ENCODE data around the gene SLC9A1. TPM values are rescaled to one million over a fixed set of nuclear protein-coding genes. Genes with fewer than 3 reads are reported as not detected.

SLC9A1 gene
- polyA plus RNA-seq, 3 donors, result 19.4 to 28.0 (median 24.0) TPM

DNA sequence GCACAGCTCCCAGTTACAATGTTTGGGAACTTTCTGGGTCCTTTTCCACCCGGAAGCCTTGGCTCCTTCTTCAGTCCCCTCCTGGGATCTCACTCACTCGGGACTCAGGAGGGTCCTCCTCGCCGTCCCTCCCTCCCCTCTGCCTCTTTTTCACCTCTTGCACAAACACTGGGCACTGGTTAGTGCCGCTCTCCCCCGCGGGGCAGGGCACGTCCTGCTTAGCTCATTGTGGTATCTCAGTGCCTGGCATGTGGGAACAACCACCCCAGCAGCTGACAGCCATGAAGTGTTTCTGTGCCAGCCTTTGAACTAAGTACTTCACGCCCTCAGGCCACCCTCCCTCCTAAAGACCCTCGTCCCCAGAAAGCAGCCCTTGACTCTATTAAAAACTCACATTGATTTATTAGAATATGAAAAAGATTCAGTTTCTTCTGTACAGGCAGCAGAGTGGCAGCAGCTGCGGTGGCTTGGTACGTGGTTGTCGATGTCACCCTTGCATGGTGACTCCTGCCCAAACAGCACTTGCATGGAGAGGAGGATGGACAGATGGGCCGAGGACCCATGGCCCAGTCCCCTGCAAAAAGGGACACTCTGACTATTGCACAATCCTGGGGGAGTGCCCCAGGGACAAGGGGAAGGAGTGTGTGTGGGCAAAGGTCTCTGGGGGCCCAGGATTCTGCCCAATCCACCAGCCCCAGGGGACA lies 56.3 kb downstream of the SLC9A1 start:
- no peak for DNase-seq (ENCODE audit: extremely low read depth in 1 of 11, low read depth in 9 of 11, low spot score in 4 of 11)

DNA sequence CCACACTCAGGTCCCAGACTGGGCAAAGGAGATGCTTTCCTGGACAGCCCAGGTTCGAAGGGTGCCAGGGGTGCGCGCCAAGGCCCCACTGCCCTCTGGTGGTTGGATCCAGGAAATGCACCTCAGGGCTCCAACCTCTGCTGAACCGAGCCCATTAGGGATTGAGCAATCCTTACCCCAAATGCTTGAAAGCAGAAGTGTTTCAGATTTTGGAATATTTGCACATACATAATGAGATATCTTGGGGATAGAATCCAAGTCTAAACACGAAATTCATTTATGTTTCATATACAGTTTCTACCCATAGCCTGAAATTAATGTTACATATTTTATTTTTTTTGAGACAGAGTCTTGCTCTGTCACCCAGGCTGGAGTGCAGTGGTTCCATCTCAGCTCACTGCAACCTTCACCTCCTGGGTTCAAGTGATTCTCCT lies 57.4 kb downstream of the SLC9A1 start:
- DNase-seq (ENCODE audit: extremely low read depth in 1 of 11, low read depth in 9 of 11, low spot score in 4 of 11), result peak in 5 of 11 donors; percentile 27 to 60 (median 52)

DNA sequence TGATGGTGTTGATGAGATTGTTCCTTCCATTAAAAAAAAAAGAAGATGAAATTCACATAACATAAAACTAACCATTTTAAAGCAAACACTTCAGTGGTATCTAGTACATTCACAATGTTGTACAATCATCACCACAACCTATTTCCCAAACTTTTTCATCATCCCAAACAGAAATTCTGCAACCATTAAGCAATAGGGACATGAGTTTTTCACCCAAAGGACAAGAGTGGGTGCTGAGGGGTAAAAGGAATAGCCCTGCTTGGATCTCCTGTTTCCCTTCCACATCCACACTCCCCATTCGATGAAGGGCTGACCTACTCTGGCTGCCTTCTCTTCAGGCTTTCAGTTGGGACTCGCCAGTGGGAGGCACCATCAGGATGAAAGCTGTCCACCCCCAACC lies 59.3 kb downstream of the SLC9A1 start:
- DNase-seq (ENCODE audit: extremely low read depth in 1 of 11, low read depth in 9 of 11, low spot score in 4 of 11), result no peak

DNA sequence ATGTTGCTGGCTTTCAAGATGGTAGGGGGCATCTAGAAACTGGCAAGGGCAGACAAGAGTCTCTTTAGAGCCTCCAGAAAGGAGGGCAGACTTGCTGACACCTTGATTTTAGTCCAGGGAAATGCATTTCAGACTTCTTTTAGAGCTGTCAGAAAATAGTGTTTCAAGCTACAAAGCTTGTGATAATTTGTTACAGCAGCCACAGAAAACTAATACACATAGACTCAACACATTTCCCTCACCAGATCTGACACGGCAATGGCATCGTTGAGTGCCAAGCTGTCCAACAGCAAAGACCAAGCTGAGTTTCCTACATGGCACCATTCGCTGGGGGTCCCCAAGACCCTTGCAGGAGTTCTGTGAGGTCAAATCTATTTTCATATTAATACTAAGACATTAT lies 62.0 kb downstream of the SLC9A1 start:
- DNase-seq (ENCODE audit: extremely low read depth in 1 of 11, low read depth in 9 of 11, low spot score in 4 of 11), result no peak

DNA sequence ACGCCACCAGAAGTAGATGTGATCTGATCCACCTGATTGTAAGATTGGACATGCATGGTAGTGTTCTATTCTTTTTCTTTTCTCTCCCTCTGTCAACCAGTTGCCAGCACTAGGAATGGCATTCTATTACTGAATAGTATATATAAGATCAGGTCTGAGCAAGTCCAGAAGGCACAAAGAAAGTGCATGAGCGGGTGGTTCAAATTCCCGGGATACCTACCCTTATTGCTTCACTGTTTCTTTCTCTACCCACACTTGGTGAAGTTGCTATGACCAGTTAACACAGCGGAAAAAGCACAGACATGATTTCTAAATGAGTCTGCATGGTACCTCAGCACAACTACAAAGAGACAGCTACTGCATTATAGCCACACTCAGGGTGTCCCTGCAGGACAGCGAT lies 64.0 kb downstream of the SLC9A1 start:
- no peak for DNase-seq (ENCODE audit: extremely low read depth in 1 of 11, low read depth in 9 of 11, low spot score in 4 of 11)

DNA sequence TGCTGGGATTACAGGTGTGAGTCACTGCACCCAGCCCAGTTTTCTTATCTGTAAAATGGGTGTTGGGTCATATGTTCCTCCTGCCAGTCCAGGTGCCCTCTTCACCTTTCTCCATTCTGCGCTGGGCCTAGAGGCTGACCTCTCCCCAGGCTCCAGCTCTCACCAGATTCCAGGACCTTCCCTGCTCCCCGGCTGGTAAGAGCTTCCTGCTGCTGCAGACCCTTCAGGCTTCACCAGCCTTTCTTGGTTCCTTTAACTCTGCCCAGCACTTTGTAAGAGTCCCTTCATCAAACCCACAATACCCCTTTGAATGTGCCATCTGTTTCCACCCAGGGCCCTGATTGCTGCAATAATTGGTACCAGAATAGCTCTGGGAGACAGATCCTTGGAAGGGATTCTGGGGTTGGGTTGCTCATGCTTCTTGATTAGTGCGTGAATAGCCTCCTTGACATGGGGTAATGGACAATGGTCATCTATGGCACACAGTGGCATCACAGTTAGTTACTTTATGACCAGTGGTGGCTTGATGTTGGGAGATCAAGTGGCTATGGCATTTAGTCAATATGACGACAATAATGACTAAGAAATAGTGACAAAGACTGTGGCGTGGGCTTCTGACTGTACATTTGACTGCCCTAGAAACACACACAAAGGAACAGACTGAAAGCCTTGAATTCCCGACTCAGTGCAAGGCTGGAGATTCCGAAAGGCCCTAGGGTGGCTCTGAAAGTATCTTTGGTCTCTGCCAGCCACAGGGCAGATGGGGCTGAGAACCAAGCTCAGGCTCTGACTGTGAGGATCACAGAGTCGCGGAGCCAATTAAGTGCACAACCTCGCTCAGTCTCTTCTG lies 67.3 kb downstream of the SLC9A1 start:
- no peak for DNase-seq (ENCODE audit: extremely low read depth in 1 of 11, low read depth in 9 of 11, low spot score in 4 of 11)

DNA sequence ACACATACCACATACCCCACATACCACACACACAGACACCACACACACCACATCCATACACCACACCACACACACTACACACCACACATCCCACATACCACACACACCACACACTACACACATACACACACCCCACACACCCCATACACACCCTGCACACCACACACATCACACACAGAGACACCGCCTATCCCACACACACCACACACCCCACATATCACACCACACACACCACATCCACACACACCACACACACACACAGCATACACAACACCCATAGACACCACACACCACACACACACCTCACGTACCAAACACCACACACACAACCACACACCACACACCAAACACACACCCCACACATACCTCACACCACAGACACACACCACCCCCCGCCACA lies 68.3 kb downstream of the SLC9A1 start:
- no peak for DNase-seq (ENCODE audit: extremely low read depth in 1 of 11, low read depth in 9 of 11, low spot score in 4 of 11)

DNA sequence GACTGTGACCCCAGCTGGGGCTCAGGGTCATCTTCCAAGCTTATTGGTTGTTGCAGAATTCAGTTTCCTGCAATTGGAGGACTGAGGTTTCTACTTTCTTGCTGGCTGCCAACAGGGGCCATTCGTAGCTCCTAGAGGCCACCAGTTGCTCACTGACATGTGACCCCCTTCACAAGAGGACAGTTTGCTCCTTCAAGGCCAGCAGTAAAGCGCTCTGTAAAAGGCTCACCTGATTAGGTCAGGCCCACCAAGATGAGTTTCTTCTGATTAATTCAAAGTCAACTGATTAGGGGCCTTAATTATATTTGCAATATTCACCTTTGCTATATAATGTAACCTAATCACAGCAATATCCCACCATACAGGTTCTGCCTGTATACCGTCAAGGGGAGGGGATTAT lies 68.9 kb downstream of the SLC9A1 start:
- DNase-seq (ENCODE audit: extremely low read depth in 1 of 11, low read depth in 9 of 11, low spot score in 4 of 11), result no peak

DNA sequence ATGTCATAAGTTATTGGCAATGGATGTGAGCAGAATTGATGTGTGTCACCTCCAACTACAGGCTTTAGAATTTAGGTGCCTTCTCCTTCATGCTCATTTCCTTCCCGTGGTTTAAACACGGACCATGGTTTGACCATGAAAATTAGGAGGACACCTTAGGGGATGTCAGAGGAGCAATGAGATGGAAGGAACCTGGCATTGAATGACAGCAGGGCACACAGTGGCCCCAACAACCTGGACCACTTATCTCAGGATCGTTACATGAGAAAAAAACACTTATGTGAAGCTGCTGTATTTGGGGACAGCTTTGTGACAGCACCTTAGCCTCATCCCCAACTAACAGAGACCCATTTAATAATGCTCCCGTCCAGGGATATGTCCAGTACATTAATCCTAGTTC lies 70.8 kb downstream of the SLC9A1 start:
- no peak for DNase-seq (ENCODE audit: extremely low read depth in 1 of 11, low read depth in 9 of 11, low spot score in 4 of 11)

DNA sequence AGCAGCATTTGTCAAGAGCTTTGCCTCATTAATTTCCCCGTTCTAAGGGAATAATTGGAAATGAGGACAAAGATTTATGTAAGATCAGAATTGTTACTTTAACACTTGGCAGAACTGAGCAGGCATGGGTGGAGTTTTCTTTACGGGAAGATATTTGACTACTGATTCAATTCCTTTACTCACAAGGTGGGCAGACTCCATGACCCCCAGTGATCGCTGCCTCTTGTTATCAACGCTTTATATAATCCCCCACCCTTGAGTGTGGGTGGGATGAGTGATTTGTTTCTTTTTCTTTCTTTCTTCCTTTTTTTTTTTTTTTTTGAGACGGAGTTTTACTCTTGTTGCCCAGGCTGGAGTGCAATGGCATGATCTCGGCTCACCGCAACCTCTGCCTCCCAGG lies 77.0 kb downstream of the SLC9A1 start:
- DNase-seq (ENCODE audit: extremely low read depth in 1 of 11, low read depth in 9 of 11, low spot score in 4 of 11), result no peak

DNA sequence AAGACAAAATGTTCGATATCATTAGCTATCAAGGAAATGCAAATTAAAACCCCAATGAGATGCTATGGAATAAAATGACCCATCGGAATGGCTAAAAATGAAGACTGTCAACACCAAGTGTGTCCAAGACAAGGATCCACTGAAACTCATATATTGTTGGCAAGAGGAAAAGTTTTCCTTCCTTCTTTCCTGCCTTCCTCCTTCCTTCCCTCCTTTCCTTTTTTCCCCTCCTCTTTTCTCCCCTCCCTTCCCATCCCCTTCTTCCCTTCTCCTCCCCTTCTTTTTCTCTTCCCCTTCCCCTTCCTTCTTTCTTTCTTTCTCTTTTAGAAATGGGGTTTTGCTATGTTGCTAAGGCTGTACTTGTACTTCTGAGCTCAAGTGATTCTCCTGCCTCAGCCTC lies 78.1 kb downstream of the SLC9A1 start:
- no peak for DNase-seq (ENCODE audit: extremely low read depth in 1 of 11, low read depth in 9 of 11, low spot score in 4 of 11)

DNA sequence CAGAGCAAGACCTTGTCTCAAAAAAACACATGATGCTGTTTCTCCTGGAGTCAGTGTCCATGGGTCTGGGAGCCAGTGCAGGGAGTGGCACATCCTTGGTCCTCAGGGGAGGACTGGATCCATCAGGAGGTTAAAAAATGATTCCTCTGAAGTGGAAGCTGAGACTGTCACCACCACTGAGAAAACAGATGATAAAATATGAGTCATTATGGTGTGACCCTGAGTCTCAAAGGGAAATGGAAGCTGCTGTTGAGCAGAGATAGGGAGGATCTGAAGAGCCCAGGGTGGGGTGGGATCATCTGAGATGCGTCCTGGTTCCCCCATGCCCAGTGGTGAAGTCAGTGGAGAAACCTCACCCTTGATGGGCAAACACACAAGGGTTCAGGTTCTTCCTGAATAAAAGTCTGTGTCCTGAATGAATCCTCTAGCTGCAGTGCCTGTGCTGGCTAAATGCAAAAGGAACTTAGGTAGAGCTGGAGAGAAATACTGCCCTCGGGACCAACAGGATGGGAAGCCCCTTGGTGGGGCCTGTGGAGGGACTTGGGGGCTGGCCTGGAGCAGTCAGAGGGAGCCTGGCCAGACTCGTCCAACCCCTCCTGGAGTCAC lies 80.6 kb downstream of the SLC9A1 start:
- DNase-seq (ENCODE audit: extremely low read depth in 1 of 11, low read depth in 9 of 11, low spot score in 4 of 11), result no peak

DNA sequence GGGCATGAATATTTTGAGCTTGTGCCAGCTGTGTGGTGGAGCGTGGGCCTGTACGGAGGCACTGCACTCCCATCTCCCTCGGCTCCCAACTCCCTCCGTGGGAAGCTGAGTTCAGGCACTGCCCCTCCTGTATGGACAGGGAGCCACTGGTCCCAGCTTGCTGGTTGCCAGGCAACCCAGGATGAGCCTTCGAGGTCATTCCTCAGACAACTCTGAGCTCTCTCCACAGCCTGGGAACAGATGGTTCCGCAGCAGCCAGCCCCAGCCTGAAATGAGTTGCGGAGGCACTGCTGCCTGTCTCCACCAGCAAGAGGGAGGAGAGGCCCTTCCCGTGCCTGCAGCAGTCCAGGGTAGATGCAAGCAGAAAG lies 83.9 kb downstream of the SLC9A1 start:
- DNase-seq (ENCODE audit: extremely low read depth in 1 of 11, low read depth in 9 of 11, low spot score in 4 of 11), result peak in 3 of 11 donors; percentile 52 to 74 (median 68)

DNA sequence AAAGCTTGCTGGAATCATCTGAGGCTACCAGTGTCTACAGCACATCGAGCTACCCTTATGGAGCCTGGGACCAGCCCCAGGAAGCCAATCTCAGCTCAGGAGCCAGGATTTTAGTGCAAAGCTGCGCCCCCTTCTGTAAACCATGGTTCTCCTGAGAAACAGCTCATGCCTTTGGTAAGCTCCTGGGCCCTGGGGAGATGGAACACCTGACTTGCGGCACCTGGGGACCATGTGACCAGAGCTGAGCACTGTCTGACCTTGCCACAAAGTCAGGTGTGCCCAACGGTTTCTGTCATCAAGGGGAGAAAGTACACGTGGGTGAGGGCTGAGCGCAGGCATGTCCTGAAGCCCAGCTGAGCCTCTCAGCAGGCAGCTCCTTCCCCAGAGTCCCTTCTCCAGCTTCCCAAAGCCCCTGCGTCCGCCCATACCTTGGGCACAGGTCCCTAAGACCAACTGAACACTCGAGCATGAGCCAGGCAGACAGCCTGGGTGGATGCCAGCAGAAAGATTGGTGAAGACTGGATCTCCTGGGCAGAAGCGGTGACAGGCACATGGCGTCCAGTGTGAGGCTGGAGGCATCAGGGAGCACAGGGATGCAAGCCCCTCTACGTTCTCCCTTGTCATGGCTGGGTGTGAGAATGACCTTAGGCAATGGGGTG lies 84.4 kb downstream of the SLC9A1 start:
- DNase-seq (ENCODE audit: extremely low read depth in 1 of 11, low read depth in 9 of 11, low spot score in 4 of 11), result no peak

DNA sequence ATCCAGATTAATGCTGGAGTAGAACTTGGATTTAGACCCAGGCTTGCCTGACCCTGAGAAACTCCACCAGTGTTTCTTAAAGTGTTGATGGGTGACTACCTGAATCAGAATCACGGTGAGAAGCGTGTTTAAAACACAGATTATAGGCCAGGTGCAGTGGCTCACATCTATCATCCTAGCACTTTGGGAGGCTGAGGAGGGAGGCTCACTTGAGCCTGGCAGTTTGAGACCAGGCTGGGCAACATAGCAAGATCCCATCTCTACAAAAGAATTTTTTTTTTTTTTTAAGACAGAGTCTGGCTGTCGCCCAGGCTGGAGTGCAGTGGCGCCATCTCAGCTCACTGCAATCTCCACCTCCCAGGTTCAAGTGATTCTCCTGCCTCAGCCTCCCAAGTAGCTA lies 86.0 kb downstream of the SLC9A1 start:
- no peak for DNase-seq (ENCODE audit: extremely low read depth in 1 of 11, low read depth in 9 of 11, low spot score in 4 of 11)

DNA sequence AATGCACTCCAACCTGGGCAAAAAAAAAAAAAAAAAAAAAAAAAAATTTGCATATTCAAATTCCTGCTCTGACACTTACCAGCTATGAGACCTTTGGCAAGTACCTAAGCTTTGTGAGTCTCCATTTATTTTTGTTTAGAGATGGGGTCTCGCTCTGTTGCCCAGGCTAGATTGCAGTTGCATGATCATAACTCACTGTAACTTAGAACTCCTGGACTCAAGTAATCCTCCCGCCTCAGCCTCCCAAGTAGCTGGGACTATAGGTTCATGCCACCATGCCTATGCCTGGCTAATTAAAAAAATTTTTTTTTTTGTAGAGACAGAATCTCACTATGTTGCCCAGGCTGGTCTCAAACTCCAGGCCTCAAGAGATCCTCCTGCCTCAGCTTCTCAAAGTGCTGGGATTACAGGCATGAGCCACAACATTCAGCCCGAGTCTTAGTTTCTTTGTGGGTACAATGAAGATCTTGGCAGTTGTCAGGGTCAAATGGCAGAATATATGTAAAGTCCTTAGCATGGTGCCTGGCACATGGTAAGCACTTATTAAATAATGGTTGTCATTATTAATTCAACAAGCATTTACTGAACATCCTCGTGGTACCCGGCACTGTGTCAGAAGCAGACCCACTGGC lies 88.8 kb downstream of the SLC9A1 start:
- DNase-seq (ENCODE audit: extremely low read depth in 1 of 11, low read depth in 9 of 11, low spot score in 4 of 11), result no peak

DNA sequence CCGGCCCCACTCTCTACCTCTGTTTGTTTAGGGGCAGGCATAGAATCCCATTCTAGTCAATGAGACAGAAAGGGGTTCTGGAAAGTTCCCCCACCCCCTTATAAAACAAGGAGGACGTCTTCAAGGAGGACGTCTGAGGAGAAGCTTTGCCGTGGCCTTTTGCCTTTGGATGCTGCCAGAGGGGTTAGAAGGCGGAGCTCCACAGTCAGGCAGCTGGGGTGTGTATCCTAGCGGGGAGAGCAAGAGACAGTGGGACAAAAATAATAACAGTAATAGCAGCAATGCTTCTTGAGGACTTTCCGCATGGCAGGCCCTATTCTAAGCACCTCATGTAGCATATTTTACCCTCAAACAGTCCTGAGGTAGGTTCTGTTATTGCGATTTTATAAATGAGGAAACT lies 94.0 kb downstream of the SLC9A1 start:
- DNase-seq (ENCODE audit: extremely low read depth in 1 of 11, low read depth in 9 of 11, low spot score in 4 of 11), result no peak

DNA sequence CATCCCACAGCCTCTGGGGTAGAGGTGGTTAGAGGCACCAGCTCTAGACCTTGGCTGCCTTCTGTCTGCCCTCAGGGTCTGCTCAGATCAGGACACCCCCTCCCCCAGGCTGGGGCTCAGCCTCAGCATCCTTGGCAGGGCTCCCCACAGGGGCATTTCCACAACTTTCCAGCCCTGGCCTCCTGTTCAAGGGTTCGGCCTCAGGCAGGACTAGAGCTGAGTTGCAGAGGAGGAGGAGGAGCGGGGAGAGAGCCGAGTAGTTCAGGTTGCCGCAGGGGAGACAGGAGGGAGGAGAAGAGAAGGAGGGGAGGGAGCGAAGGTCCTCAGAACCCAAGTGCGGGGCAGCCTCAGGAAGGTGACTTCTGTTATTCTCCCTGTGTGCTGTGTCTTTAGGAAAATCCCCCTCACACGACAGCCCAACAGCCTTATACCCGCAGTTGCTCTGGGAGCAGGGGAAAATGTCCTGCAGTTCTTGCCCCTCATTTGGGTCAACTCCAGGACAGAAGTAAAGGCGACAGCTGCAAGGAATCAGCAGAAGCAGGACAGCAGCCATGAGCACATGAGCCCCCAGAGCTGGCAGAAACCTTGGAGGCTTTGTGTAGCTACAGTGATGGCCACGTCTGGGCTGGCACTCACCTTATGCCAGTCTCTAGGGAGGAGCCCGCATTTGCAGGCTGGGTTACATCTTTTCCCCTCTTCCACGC lies 95.8 kb downstream of the SLC9A1 start:
- peak in 1 of 11 donors; percentile 56 for DNase-seq (ENCODE audit: extremely low read depth in 1 of 11, low read depth in 9 of 11, low spot score in 4 of 11)

Measured in renal cortex interstitium (tissue), 11 donors.